ENCODE results near the gene GTF3C1. TPM values are rescaled to one million over a fixed set of nuclear protein-coding genes. Genes with fewer than 3 reads are reported as not detected.

The GTF3C1 gene
- total RNA-seq, 2 donors from 2014 or later = 51.9 to 83.2 TPM

- Histone ChIP-seq H3K27me3 (replicated peaks; ENCODE audit: insufficient read depth) (no peaks in the 10 kb centered on the region), H3K27ac (no peak overlapping the region), H3K9me3 (no peaks in the 10 kb centered on the region), H3K4me1 (ENCODE audit: control insufficient read depth in 1 of 2, low read depth in 2 of 2) (no peaks in the 10 kb centered on the region), H3K4me3 (no peak overlapping the region), H3K36me3 (peaks cover 67% of the 10 kb centered on the region)
- DNase-seq (ENCODE audit: low spot score) (no peak), ATAC-seq (ENCODE audit: insufficient number of reproducible peaks, low FRiP score, low read depth) (no peak)
- TF ChIP-seq, protein P1, sequence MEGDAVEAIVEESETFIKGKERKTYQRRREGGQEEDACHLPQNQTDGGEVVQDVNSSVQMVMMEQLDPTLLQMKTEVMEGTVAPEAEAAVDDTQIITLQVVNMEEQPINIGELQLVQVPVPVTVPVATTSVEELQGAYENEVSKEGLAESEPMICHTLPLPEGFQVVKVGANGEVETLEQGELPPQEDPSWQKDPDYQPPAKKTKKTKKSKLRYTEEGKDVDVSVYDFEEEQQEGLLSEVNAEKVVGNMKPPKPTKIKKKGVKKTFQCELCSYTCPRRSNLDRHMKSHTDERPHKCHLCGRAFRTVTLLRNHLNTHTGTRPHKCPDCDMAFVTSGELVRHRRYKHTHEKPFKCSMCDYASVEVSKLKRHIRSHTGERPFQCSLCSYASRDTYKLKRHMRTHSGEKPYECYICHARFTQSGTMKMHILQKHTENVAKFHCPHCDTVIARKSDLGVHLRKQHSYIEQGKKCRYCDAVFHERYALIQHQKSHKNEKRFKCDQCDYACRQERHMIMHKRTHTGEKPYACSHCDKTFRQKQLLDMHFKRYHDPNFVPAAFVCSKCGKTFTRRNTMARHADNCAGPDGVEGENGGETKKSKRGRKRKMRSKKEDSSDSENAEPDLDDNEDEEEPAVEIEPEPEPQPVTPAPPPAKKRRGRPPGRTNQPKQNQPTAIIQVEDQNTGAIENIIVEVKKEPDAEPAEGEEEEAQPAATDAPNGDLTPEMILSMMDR (IDR thresholded peaks at IDR 0.05) = no peak
Observed at GRCh38 chr16:27491894-27492587, 57.7 kb downstream of the GTF3C1 start.

DNA sequence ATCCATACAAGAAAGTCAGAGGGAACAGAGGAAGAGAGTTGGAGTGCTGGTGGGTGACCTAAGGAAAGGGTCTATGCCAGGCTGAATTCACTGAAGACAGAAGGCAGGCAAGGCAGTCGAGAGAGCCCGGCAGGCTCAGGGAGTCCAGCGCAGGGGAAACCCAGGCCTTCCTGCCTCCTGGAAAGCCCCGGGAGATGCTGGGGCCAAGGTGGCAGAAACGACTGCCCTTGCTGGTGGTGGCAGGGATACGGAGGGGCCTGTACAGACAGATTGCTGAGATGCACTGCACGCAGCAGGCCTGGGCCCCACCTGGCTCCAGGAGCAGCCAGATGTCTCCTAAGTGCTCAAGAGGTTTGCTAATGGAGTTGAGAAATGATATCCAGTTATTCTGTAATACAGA is 59.8 kb downstream of the GTF3C1 start:
- no peak for DNase-seq (ENCODE audit: low spot score)
- H3K36me3 ChIP-seq = peaks cover 76% of the 10 kb centered on the region

DNA sequence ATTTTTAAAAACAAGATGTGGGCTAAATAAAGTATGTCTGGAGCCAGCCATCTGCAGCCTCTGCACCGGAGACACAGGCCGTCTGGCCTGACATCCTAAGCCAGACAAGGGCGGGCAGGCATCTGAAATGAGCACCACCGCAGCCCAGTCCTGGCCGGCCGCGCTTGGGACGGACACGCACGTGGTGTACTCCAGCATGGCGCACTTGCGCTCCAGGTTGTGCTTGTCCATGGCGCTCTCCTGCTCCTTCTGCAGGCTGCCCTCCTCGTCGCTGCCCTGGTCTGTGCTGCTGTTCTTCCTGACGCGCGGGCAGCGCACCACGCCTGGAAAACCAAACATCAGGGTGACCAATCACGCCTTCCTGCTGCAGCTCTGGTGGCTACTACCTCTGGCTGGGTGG is 60.3 kb downstream of the GTF3C1 start:
- TF ChIP-seq, protein P1 (IDR thresholded peaks at IDR 0.05) = no peak
- DNase-seq (ENCODE audit: low spot score) = no peak
- Histone ChIP-seq H3K4me1 (ENCODE audit: control insufficient read depth in 1 of 2, low read depth in 2 of 2) (no peaks in the 10 kb centered on the region), H3K9me3 (no peaks in the 10 kb centered on the region), H3K27me3 (replicated peaks; ENCODE audit: insufficient read depth) (no peaks in the 10 kb centered on the region), H3K27ac (no peak overlapping the region), H3K36me3 (peaks cover 74% of the 10 kb centered on the region), H3K4me3 (no peak overlapping the region)
- ATAC-seq (ENCODE audit: insufficient number of reproducible peaks, low FRiP score, low read depth) = no peak

More for the DNA sequence above, 59.8 kb downstream of the GTF3C1 start:
- Histone ChIP-seq H3K4me3 (no peak overlapping the region), H3K9me3 (no peaks in the 10 kb centered on the region), H3K27ac (no peak overlapping the region), H3K27me3 (replicated peaks; ENCODE audit: insufficient read depth) (no peaks in the 10 kb centered on the region), H3K4me1 (ENCODE audit: control insufficient read depth in 1 of 2, low read depth in 2 of 2) (no peaks in the 10 kb centered on the region)
- no peak for ATAC-seq (ENCODE audit: insufficient number of reproducible peaks, low FRiP score, low read depth)
- TF ChIP-seq, protein P1 (IDR thresholded peaks at IDR 0.05) = no peak

DNA sequence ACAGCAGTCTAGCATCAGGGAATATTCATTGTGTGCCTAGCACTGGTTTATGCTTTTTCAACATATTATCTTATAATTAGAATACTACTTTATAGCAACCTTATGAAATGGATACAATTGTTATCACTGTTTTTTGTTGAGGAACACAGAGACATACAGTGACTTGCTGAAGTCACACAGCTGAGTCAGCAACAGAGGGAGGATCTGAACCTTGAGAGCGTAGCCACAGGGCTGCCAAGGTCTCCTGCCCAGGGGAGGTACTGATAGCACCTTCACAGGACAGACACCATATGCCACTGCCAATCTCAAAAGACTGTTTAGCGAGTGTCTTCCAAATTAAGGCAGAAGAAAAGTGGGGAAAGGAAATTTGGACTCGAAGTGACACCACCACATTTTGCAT is 63.0 kb downstream of the GTF3C1 start:
- DNase-seq (ENCODE audit: low spot score) (no peak), ATAC-seq (ENCODE audit: insufficient number of reproducible peaks, low FRiP score, low read depth) (no peak)
- Histone ChIP-seq H3K27me3 (replicated peaks; ENCODE audit: insufficient read depth) (no peaks in the 10 kb centered on the region), H3K4me1 (ENCODE audit: control insufficient read depth in 1 of 2, low read depth in 2 of 2) (no peaks in the 10 kb centered on the region), H3K27ac (no peak overlapping the region), H3K4me3 (no peak overlapping the region), H3K9me3 (no peaks in the 10 kb centered on the region), H3K36me3 (peaks cover 88% of the 10 kb centered on the region)
- TF ChIP-seq, protein P1 (IDR thresholded peaks at IDR 0.05) = no peak

DNA sequence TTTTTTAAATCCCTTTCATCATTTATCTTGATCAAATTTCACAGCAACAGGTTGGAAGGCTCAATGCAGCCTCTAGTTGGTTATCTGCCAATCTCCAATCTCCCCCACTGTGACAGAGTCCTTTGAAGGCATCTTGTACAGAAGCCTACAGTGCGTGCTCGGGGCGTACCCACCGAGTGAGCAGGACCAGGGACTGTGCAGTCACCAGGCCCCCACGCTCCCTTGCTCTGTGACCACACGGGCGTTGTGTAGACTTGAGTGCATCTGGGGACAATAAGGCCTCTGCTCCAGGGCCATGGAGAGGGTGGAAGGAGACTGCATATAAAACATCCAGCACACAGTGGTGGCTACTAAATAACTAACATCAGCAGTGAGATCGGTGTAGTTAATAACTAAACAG is 63.4 kb downstream of the GTF3C1 start:
- Histone ChIP-seq H3K27me3 (replicated peaks; ENCODE audit: insufficient read depth) (no peaks in the 10 kb centered on the region), H3K4me1 (ENCODE audit: control insufficient read depth in 1 of 2, low read depth in 2 of 2) (no peaks in the 10 kb centered on the region), H3K9me3 (no peaks in the 10 kb centered on the region), H3K4me3 (no peak overlapping the region), H3K27ac (no peak overlapping the region), H3K36me3 (peaks cover 90% of the 10 kb centered on the region)
- TF ChIP-seq, protein P1 (IDR thresholded peaks at IDR 0.05) = no peak
- DNase-seq (ENCODE audit: low spot score) = no peak
- ATAC-seq (ENCODE audit: insufficient number of reproducible peaks, low FRiP score, low read depth) = no peak

Measured in thoracic aorta (tissue), 2 donors.